ENCODE measurements around the gene PCDHA3.

Gene PCDHA3

GRCh38 chr5:140800816-140801493 is at the start of gene PCDHA3:
Gene PCDHA3, plus strand, starts transcription at chr5:140801057.
- no peaks in the 10 kb centered on the region for H3K9me3 ChIP-seq (ENCODE audit: insufficient read depth, low read depth, low read length)
- no peaks in the 10 kb centered on the region for H3K27me3 ChIP-seq (ENCODE audit: insufficient read depth, low read length, poor library complexity, severe bottlenecking)

GRCh38 chr5:140753561-140753960 is 47.3 kb upstream of the PCDHA3 start:
- TF ChIP-seq EZH2phosphoT487 (IDR thresholded peaks at IDR 0.05; ENCODE audit: borderline replicate concordance) (no peak), CTCF (conservative IDR thresholded peaks at IDR 0.05; ENCODE audit: low read length) (no peak)
- H3K9me3 ChIP-seq (ENCODE audit: insufficient read depth, low read depth, low read length), result peaks cover 3% of the 10 kb centered on the region; the same call in 1 of the 2 replicates

More at GRCh38 chr5:140800816-140801493, at the start of gene PCDHA3:
- Histone ChIP-seq H3K4me3 (ENCODE audit: low read length, poor library complexity, severe bottlenecking) (no peak within 1 kb of the TSS), H3F3A (ENCODE audit: low read depth) (no peaks in the 10 kb centered on the region), H3K9me2 (replicated peaks; ENCODE audit: low read depth, low read length) (no peaks in the 10 kb centered on the region), H2AFZ (ENCODE audit: low read length) (no peak within 1 kb of the TSS), H3K36me3 (ENCODE audit: insufficient read depth, low read length) (no peaks in the 10 kb centered on the region), H4K20me1 (ENCODE audit: insufficient read depth, low read length, poor library complexity, severe bottlenecking) (no peaks in the 10 kb centered on the region), H3K4me1 (ENCODE audit: insufficient read depth, low read length, poor library complexity, severe bottlenecking) (no peaks in the 10 kb centered on the region), H3K79me2 (ENCODE audit: insufficient read depth, low read length) (no peaks in the 10 kb centered on the region), H3K4me2 (ENCODE audit: low read depth, low read length, poor library complexity, severe bottlenecking) (no peak within 1 kb of the TSS), H3K9ac (ENCODE audit: low read depth, low read length, poor library complexity, severe bottlenecking) (no peak within 1 kb of the TSS)
- TF ChIP-seq CTCF (conservative IDR thresholded peaks at IDR 0.05; ENCODE audit: low read length) (no peak), EZH2phosphoT487 (IDR thresholded peaks at IDR 0.05; ENCODE audit: borderline replicate concordance) (no peak)

GRCh38 chr5:140764177-140764973 is 36.5 kb upstream of the PCDHA3 start:
- Histone ChIP-seq H3K27me3 (ENCODE audit: insufficient read depth, low read length, poor library complexity, severe bottlenecking) (no peaks in the 10 kb centered on the region), H3F3A (ENCODE audit: low read depth) (no peaks in the 10 kb centered on the region), H3K79me2 (ENCODE audit: insufficient read depth, low read length) (no peaks in the 10 kb centered on the region), H3K9me2 (replicated peaks; ENCODE audit: low read depth, low read length) (no peaks in the 10 kb centered on the region), H3K9me3 (ENCODE audit: insufficient read depth, low read depth, low read length) (peaks cover 29% of the 10 kb centered on the region; the same call in 1 of the 2 replicates), H3K4me1 (ENCODE audit: insufficient read depth, low read length, poor library complexity, severe bottlenecking) (no peaks in the 10 kb centered on the region), H3K4me2 (ENCODE audit: low read depth, low read length, poor library complexity, severe bottlenecking) (no peak overlapping the region), H3K9ac (ENCODE audit: low read depth, low read length, poor library complexity, severe bottlenecking) (no peak overlapping the region), H2AFZ (ENCODE audit: low read length) (no peak overlapping the region), H4K20me1 (ENCODE audit: insufficient read depth, low read length, poor library complexity, severe bottlenecking) (no peaks in the 10 kb centered on the region), H3K4me3 (ENCODE audit: low read length, poor library complexity, severe bottlenecking) (no peak overlapping the region), H3K36me3 (ENCODE audit: insufficient read depth, low read length) (no peaks in the 10 kb centered on the region)
- no peak for TF ChIP-seq EZH2phosphoT487 (IDR thresholded peaks at IDR 0.05; ENCODE audit: borderline replicate concordance)
- TF ChIP-seq CTCF (conservative IDR thresholded peaks at IDR 0.05; ENCODE audit: low read length), result no peak

More at GRCh38 chr5:140753561-140753960, 47.3 kb upstream of the PCDHA3 start:
- H3K27me3 ChIP-seq (ENCODE audit: insufficient read depth, low read length, poor library complexity, severe bottlenecking), result no peaks in the 10 kb centered on the region
- H4K20me1 ChIP-seq (ENCODE audit: insufficient read depth, low read length, poor library complexity, severe bottlenecking), result no peaks in the 10 kb centered on the region
- no peak overlapping the region for H3K4me3 ChIP-seq (ENCODE audit: low read length, poor library complexity, severe bottlenecking)
- H2AFZ ChIP-seq (ENCODE audit: low read length), result no peak overlapping the region
- no peak overlapping the region for H3K4me2 ChIP-seq (ENCODE audit: low read depth, low read length, poor library complexity, severe bottlenecking)
- no peaks in the 10 kb centered on the region for H3K36me3 ChIP-seq (ENCODE audit: insufficient read depth, low read length)
- no peaks in the 10 kb centered on the region for H3F3A ChIP-seq (ENCODE audit: low read depth)
- H3K79me2 ChIP-seq (ENCODE audit: insufficient read depth, low read length), result no peaks in the 10 kb centered on the region
- no peaks in the 10 kb centered on the region for H3K4me1 ChIP-seq (ENCODE audit: insufficient read depth, low read length, poor library complexity, severe bottlenecking)
- H3K9ac ChIP-seq (ENCODE audit: low read depth, low read length, poor library complexity, severe bottlenecking), result no peak overlapping the region
- H3K9me2 ChIP-seq (replicated peaks; ENCODE audit: low read depth, low read length), result no peaks in the 10 kb centered on the region
